ENCODE measurements around the gene MKLN1. TPM values are rescaled to one million over a fixed set of nuclear protein-coding genes. Genes with fewer than 3 reads are reported as not detected.
"Not testable (repeated sequence)": the region's sequence is repeated elsewhere in the genome, so short reads cannot be mapped to it uniquely, and the experiment has no call there.

The MKLN1 gene
- total and polyA plus RNA-seq, 2 of the 4 experiments (the other 2 are of a cell fraction) = 17.5 to 52.0 TPM

GRCh38 chr7:131331806-131332205 is 4.1 kb downstream of the MKLN1 start:
- no peak overlapping the region for H3K4ac ChIP-seq (ENCODE audit: low read depth, low read length)
- peaks cover 3% of the 10 kb centered on the region for H3K36me3 ChIP-seq (ENCODE audit: control insufficient read depth, insufficient read depth, low read length)
- TF ChIP-seq CEBPB (IDR thresholded peaks at IDR 0.05; ENCODE audit: low read depth, low read length) (no peak), RCOR1 (IDR thresholded peaks at IDR 0.05; ENCODE audit: insufficient replicate concordance, low read length) (no peak), POLR2A (IDR thresholded peaks at IDR 0.05; ENCODE audit: low read depth, low read length) (no peak), RFX5 (IDR thresholded peaks at IDR 0.05; ENCODE audit: low read depth, low read length) (no peak), CHD1 (IDR thresholded peaks at IDR 0.05; ENCODE audit: low read depth, low read length) (no peak), MXI1 (IDR thresholded peaks at IDR 0.05; ENCODE audit: borderline replicate concordance, low read depth, low read length) (no peak), MAFK (IDR thresholded peaks at IDR 0.05; ENCODE audit: low read depth, low read length) (no peak)
- no peak overlapping the region for H3K27ac ChIP-seq (ENCODE audit: insufficient read depth, low read length)
- intact Hi-C loops (cut with micrococcal nuclease) = no loop called here
- H3K9me3 ChIP-seq (ENCODE audit: control insufficient read depth, insufficient read depth, low read length) = peaks cover 2% of the 10 kb centered on the region; the same call in 1 of the 2 replicates
- H4K91ac ChIP-seq (ENCODE audit: insufficient read depth, low read depth, low read length) = no peak overlapping the region
- no peak overlapping the region for H3K4me3 ChIP-seq (ENCODE audit: insufficient read depth, low read depth, low read length)
- H3K27me3 ChIP-seq (ENCODE audit: control insufficient read depth, insufficient read depth, low read length) = no peaks in the 10 kb centered on the region
- ChIA-PET CTCF (no interaction called here), POLR2A (ENCODE audit: unreplicated experiment) (no interaction called here)
- H2BK120ac ChIP-seq (ENCODE audit: low read depth, low read length) = no peak overlapping the region
- no peak overlapping the region for H2AK5ac ChIP-seq (ENCODE audit: low read depth, low read length)
- no CpG with 5 or more reads among the region's 1 CpG for WGBS, 2 experiments (ENCODE audit: extremely low coverage in 2 of 2, insufficient read length in 1 of 2)
- H3K9me1 ChIP-seq (ENCODE audit: insufficient read depth, low read length) = peaks cover 2% of the 10 kb centered on the region; the same call in 1 of the 2 replicates
- no TSS peak for BruUV-seq (replicated peaks)
- dilution Hi-C loops (cut with HindIII; ENCODE audit: low sequenced_read_pairs, unreplicated experiment) = no loop called here
- DNase-seq (no peak), ATAC-seq (ENCODE audit: low read depth) (no peak)
- peaks cover 6% of the 10 kb centered on the region; the same call in 1 of the 2 replicates for H3K4me1 ChIP-seq (ENCODE audit: control insufficient read depth, insufficient read depth, low read length)
- no peak overlapping the region for H3K23ac ChIP-seq (ENCODE audit: low read depth, low read length)
- no peak overlapping the region for H2BK15ac ChIP-seq (ENCODE audit: low read depth, low read length)
- no peak overlapping the region for H4K8ac ChIP-seq (ENCODE audit: low read depth in 2 of 2, low read length in 2 of 2)
- H3K9ac ChIP-seq (ENCODE audit: low read depth, low read length) = no peak overlapping the region
- H4K5ac ChIP-seq (ENCODE audit: low read depth, low read length) = no peak overlapping the region
- no peak overlapping the region for H2AFZ ChIP-seq (replicated peaks; ENCODE audit: low read length, poor library complexity)
- H2AK9ac ChIP-seq (replicated peaks; ENCODE audit: low read depth, low read length, poor library complexity) = no peak overlapping the region
- H3K4me2 ChIP-seq (ENCODE audit: low read depth, low read length) = no peak overlapping the region
- no peak overlapping the region for H2BK20ac ChIP-seq (ENCODE audit: low read depth, low read length)
- H2BK5ac ChIP-seq (ENCODE audit: low read depth, low read length, poor library complexity, severe bottlenecking) = no peak overlapping the region
- H3K56ac ChIP-seq (ENCODE audit: extremely low read depth, insufficient read depth, low read length) = no peak overlapping the region
- peaks cover 3 to 42% of the 10 kb centered on the region in 2 experiments; a peak in 2 of 4 replicates for H3K79me1 ChIP-seq (ENCODE audit: low read depth in 1 of 2, low read length in 2 of 2)
- H3K18ac ChIP-seq (ENCODE audit: low read depth, low read length) = no peak overlapping the region
- in situ Hi-C loops (cut with MboI; ENCODE audit: low sequenced_read_pairs) = no loop called here
- no peak overlapping the region for H3K14ac ChIP-seq (replicated peaks; ENCODE audit: low read depth, low read length)
- peaks cover 65% of the 10 kb centered on the region for H4K20me1 ChIP-seq (ENCODE audit: insufficient read depth, low read length)

DNA sequence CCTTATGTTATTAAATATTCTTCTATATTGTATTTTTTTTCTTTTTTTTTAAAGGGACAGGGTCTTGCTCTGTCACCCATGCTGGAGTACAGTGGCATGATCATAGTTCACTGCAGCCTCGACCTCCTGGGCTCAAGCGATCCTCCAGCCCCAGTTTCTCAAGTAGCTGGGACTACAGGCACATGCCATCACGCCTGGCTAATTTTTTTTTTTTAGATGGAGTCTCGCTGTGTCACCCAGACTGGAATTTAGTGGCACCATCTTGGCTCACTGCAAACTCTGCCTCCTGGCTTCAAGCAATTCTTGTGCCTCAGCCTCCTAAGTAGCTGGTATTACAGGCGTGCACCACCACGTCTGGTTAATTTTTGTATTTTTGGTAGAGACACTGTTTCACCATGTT is 5.1 kb downstream of the MKLN1 start:
- CTCF ChIA-PET = interaction anchor here (0.7 kb wide), 1 partner anchor 82 kb away, joined by 3 read pairs; no protein-coding TSS in a partner anchor

More for the DNA sequence above, 5.1 kb downstream of the MKLN1 start:
- H4K5ac ChIP-seq (ENCODE audit: low read depth, low read length); H2AK5ac ChIP-seq (ENCODE audit: low read depth, low read length); H4K91ac ChIP-seq (ENCODE audit: insufficient read depth, low read depth, low read length); H3K18ac ChIP-seq (ENCODE audit: low read depth, low read length); H3K9me1 ChIP-seq (ENCODE audit: insufficient read depth, low read length); DNase-seq; POLR2A ChIA-PET (ENCODE audit: unreplicated experiment); H3K27me3 ChIP-seq (ENCODE audit: control insufficient read depth, insufficient read depth, low read length); ATAC-seq (ENCODE audit: low read depth); H3K23ac ChIP-seq (ENCODE audit: low read depth, low read length); H2BK5ac ChIP-seq (ENCODE audit: low read depth, low read length, poor library complexity, severe bottlenecking); H4K8ac ChIP-seq (ENCODE audit: low read depth in 2 of 2, low read length in 2 of 2); H3K4me2 ChIP-seq (ENCODE audit: low read depth, low read length); H2BK120ac ChIP-seq (ENCODE audit: low read depth, low read length); H3K56ac ChIP-seq (ENCODE audit: extremely low read depth, insufficient read depth, low read length); H3K4me3 ChIP-seq (ENCODE audit: insufficient read depth, low read depth, low read length); H3K9ac ChIP-seq (ENCODE audit: low read depth, low read length); H2AFZ ChIP-seq (replicated peaks; ENCODE audit: low read length, poor library complexity); H3K36me3 ChIP-seq (ENCODE audit: control insufficient read depth, insufficient read depth, low read length); H3K4me1 ChIP-seq (ENCODE audit: control insufficient read depth, insufficient read depth, low read length); H2BK20ac ChIP-seq (ENCODE audit: low read depth, low read length); BruUV-seq (replicated peaks); H3K4ac ChIP-seq (ENCODE audit: low read depth, low read length); dilution Hi-C loops (cut with HindIII; ENCODE audit: low sequenced_read_pairs, unreplicated experiment); H3K14ac ChIP-seq (replicated peaks; ENCODE audit: low read depth, low read length); H2BK15ac ChIP-seq (ENCODE audit: low read depth, low read length); H3K27ac ChIP-seq (ENCODE audit: insufficient read depth, low read length); H2AK9ac ChIP-seq (replicated peaks; ENCODE audit: low read depth, low read length, poor library complexity); H3K9me3 ChIP-seq (ENCODE audit: control insufficient read depth, insufficient read depth, low read length); in situ Hi-C loops (cut with MboI; ENCODE audit: low sequenced_read_pairs); intact Hi-C loops (cut with micrococcal nuclease): not testable (repeated sequence)
- WGBS, 2 experiments (ENCODE audit: extremely low coverage in 2 of 2, insufficient read length in 1 of 2) = 89% methylated on average over 3 of the region's 6 CpGs; no CpG with 5 or more reads in 1 of the 2 experiments
- Histone ChIP-seq H4K20me1 (ENCODE audit: insufficient read depth, low read length) (peaks cover 70% of the 10 kb centered on the region), H3K79me1 (ENCODE audit: low read depth in 1 of 2, low read length in 2 of 2) (peaks cover 3 to 45% of the 10 kb centered on the region in 2 experiments; a peak in 3 of 4 replicates)
